ENCODE measurements around the gene MYL11. TPM values are rescaled to one million over a fixed set of nuclear protein-coding genes. Genes with fewer than 3 reads are reported as not detected.

The MYL11 gene
- total and polyA plus RNA-seq, 4 donors = 0.44 to 3.9 TPM; not detected in 2

DNA sequence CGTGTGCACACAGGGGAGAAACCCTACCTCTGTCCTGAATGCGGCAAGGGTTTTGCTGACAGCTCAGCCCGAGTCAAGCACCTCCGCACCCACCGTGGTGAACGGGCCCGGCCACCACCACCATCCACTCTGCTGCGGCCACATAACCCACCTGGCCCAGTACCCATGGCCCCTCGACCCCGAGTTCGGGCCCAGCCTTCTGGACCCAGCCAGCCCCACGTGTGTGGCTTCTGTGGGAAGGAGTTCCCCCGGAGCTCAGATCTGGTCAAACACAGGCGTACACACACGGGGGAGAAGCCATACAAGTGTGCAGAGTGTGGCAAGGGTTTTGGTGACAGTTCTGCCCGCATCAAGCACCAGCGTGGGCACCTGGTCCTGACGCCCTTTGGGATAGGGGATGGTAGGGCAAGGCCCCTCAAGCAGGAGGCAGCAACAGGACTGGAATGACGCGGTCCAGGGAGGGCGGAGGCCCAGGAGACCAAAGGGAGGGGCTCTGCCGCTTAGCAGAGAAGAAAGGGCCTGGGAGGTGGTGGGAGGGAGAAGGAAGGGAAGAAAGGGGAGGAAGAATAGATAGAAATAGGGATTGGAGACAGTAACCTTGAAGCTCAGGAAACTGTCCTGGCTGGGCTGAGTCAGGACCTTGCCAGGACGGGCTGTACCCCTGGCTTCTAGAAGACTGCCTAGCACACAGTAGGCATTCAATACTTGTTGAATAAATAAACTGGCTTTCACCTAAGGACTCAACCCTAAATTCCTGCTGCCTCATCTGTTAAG is 24.2 kb downstream of the MYL11 start:
- no peaks in the 10 kb centered on the region for H3K27me3 ChIP-seq (ENCODE audit: control insufficient read depth in 3 of 3, insufficient read depth in 3 of 3, low read length in 2 of 3)
- no peak overlapping the region for H3K4me3 ChIP-seq
- H3K4me1 ChIP-seq (ENCODE audit: control insufficient read depth in 5 of 5, insufficient read depth in 5 of 5, low read length in 5 of 5) = peaks cover 0 to 27% (median 4%) of the 10 kb centered on the region in 5 donors
- no peak overlapping the region for H3K27ac ChIP-seq (ENCODE audit: low read depth in 1 of 2, low read length in 1 of 2)
- H3K36me3 ChIP-seq (ENCODE audit: control insufficient read depth in 4 of 4, insufficient read depth in 4 of 4, low read length in 4 of 4) = peaks cover 0 to 12% (median 2%) of the 10 kb centered on the region in 4 donors
- no peak for TF ChIP-seq CTCF (IDR thresholded peaks at IDR 0.05; ENCODE audit: control extremely low read depth, extremely low read depth)
- H3K9ac ChIP-seq (ENCODE audit: insufficient read depth in 1 of 2, low read length in 2 of 2) = no peak overlapping the region
- 83 to 88% methylated on average over 23 of the region's 23 CpGs for WGBS, 2 donors
- ATAC-seq (ENCODE audit: insufficient read depth, low FRiP score) = no peak
- DNase-seq = no peak
- H3K9me3 ChIP-seq (ENCODE audit: control insufficient read depth in 4 of 4, insufficient read depth in 3 of 4, low read length in 3 of 4) = no peaks in the 10 kb centered on the region

- H3K4me1 ChIP-seq (ENCODE audit: control insufficient read depth in 5 of 5, insufficient read depth in 5 of 5, low read length in 5 of 5) = peaks cover 0 to 20% (median 0%) of the 10 kb centered on the region in 5 donors
Observed at GRCh38 chr16:30399435-30400186, 25.0 kb downstream of the MYL11 start.

DNA sequence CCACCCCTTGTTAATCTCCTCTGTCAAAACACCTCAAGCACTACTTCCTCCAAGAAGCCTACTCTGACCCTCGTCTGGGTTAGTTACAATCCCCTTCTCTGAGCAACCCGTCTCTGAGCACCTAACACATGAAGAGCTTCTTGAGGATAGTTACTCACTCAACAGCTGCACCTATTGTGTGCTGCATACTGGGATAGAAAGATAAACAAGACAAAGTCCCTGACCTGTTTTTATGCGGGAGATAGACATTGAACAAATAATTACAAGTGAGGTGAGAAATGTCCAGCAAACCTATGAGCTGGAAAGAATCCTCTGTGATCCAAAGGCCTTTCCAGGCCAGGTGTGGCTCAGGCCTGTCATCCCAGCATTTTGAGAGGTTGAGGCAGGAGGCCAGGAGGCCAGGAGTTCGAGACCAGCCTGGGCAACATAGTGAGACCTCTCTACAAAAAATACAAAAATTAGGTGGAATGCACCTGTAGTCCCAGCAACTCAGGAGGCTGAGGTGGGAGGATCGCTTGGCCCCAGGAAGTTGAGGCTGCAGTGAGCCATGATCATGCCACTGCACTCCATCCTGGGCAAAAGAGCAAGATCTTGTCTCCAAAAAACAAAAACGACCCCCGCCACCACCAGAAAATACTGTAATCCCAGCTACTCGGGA is 27.3 kb downstream of the MYL11 start:
- ATAC-seq (ENCODE audit: insufficient read depth, low FRiP score) (no peak), DNase-seq (no peak)
- Histone ChIP-seq H3K4me1 (ENCODE audit: control insufficient read depth in 5 of 5, insufficient read depth in 5 of 5, low read length in 5 of 5) (peaks cover 0 to 15% (median 3%) of the 10 kb centered on the region in 5 donors), H3K27me3 (ENCODE audit: control insufficient read depth in 3 of 3, insufficient read depth in 3 of 3, low read length in 2 of 3) (no peaks in the 10 kb centered on the region), H3K4me3 (no peak overlapping the region), H3K9me3 (ENCODE audit: control insufficient read depth in 4 of 4, insufficient read depth in 3 of 4, low read length in 3 of 4) (no peaks in the 10 kb centered on the region), H3K9ac (ENCODE audit: insufficient read depth in 1 of 2, low read length in 2 of 2) (no peak overlapping the region), H3K36me3 (ENCODE audit: control insufficient read depth in 4 of 4, insufficient read depth in 4 of 4, low read length in 4 of 4) (peaks cover 0 to 12% (median 2%) of the 10 kb centered on the region in 4 donors), H3K27ac (ENCODE audit: low read depth in 1 of 2, low read length in 1 of 2) (no peak overlapping the region)
- no peak for TF ChIP-seq CTCF (IDR thresholded peaks at IDR 0.05; ENCODE audit: control extremely low read depth, extremely low read depth)
- WGBS, 2 donors = 75 to 80% methylated on average over 8 of the region's 8 CpGs

More at GRCh38 chr16:30399435-30400186, 25.0 kb downstream of the MYL11 start:
- 19 to 22% methylated on average over 12 of the region's 12 CpGs for WGBS, 2 donors
- H3K4me3 ChIP-seq = peak overlapping the region; percentile 54
- DNase-seq (no peak), ATAC-seq (ENCODE audit: insufficient read depth, low FRiP score) (no peak)
- H3K27me3 ChIP-seq (ENCODE audit: control insufficient read depth in 3 of 3, insufficient read depth in 3 of 3, low read length in 2 of 3) = no peaks in the 10 kb centered on the region
- H3K27ac ChIP-seq (ENCODE audit: low read depth in 1 of 2, low read length in 1 of 2) = peak overlapping the region; percentile 86 to 90
- H3K36me3 ChIP-seq (ENCODE audit: control insufficient read depth in 4 of 4, insufficient read depth in 4 of 4, low read length in 4 of 4) = peaks cover 0 to 12% (median 2%) of the 10 kb centered on the region in 4 donors
- no peaks in the 10 kb centered on the region for H3K9me3 ChIP-seq (ENCODE audit: control insufficient read depth in 4 of 4, insufficient read depth in 3 of 4, low read length in 3 of 4)
- TF ChIP-seq CTCF (IDR thresholded peaks at IDR 0.05; ENCODE audit: control extremely low read depth, extremely low read depth) = no peak
- H3K9ac ChIP-seq (ENCODE audit: insufficient read depth in 1 of 2, low read length in 2 of 2) = peak overlapping the region; percentile 14 to 21
